Tongue (tissue), 2 donors: Measurements from ENCODE around the gene CHST11. TPM values are rescaled to one million over a fixed set of nuclear protein-coding genes. Genes with fewer than 3 reads are reported as not detected.
A peak's percentile ranks its signal among the peaks of the same experiment; 100 is the strongest.

Experiments used
- DNase-seq: peaks from one replicate; pipeline ENCODE4 v3.0.0-alpha.2; 2015
- total RNA-seq: library from RNA; depleted of rRNA; stranded (reverse); fragments of >200 nt; gene quantifications from one replicate; pipeline ENCODE4 v1.2.3, GENCODE V29; 2014

CHST11 gene
- total RNA-seq, 1 donor from 2014 or later, result 5.8 TPM

GRCh38 chr12:104654665-104655609 is 198.2 kb downstream of the CHST11 start:
- DNase-seq, result no peak

- no peak for DNase-seq
These were observed 199.6 kb downstream of the CHST11 start for GRCh38 chr12:104656383-104656782.

- DNase-seq, result no peak
These were observed 200.2 kb downstream of the CHST11 start for GRCh38 chr12:104656921-104657320.

GRCh38 chr12:104657726-104658484 is 201.2 kb downstream of the CHST11 start:
- DNase-seq, result peak; percentile 43

- no peak for DNase-seq
These were observed 202.3 kb downstream of the CHST11 start for GRCh38 chr12:104659058-104659457.

- no peak for DNase-seq
These were observed 205.5 kb downstream of the CHST11 start for GRCh38 chr12:104662203-104662602.

GRCh38 chr12:104662908-104663307 is 206.2 kb downstream of the CHST11 start:
- DNase-seq, result no peak

- no peak for DNase-seq
These were observed 207.6 kb downstream of the CHST11 start for GRCh38 chr12:104664351-104664750.

- DNase-seq, result no peak
These were observed 208.5 kb downstream of the CHST11 start for GRCh38 chr12:104665296-104665695.

- peak; percentile 87 for DNase-seq
These were observed 210.4 kb downstream of the CHST11 start for GRCh38 chr12:104667139-104667538.

- peak; percentile 89 for DNase-seq
These were observed 211.5 kb downstream of the CHST11 start for GRCh38 chr12:104668274-104668718.

- DNase-seq, result peak; percentile 90
These were observed 212.5 kb downstream of the CHST11 start for GRCh38 chr12:104669089-104669721.

- peak; percentile 96 for DNase-seq
These were observed 213.1 kb downstream of the CHST11 start for GRCh38 chr12:104669851-104670337.

GRCh38 chr12:104670439-104671408 is 214.0 kb downstream of the CHST11 start:
- DNase-seq, result no peak

- DNase-seq, result peak; percentile 76
These were observed 214.8 kb downstream of the CHST11 start for GRCh38 chr12:104671409-104672095.

GRCh38 chr12:104672096-104672445 is 215.3 kb downstream of the CHST11 start:
- DNase-seq, result no peak

GRCh38 chr12:104672501-104673265 is 215.9 kb downstream of the CHST11 start:
- no peak for DNase-seq

- DNase-seq, result no peak
These were observed 216.5 kb downstream of the CHST11 start for GRCh38 chr12:104673294-104673693.

- no peak for DNase-seq
These were observed 217.1 kb downstream of the CHST11 start for GRCh38 chr12:104673696-104674482.
